Sciatic nerve (tissue), 2 donors: ENCODE results near the gene SPARC. TPM values are rescaled to one million over a fixed set of nuclear protein-coding genes. Genes with fewer than 3 reads are reported as not detected.

Source experiments
- ATAC-seq: fragments of 200-7000 bp; cut with Tn5 transposase; one replicate; pipeline ENCODE4 v1.9.1; 2020; ENCODE audit warnings: mild to moderate bottlenecking, moderate library complexity
- DNase-seq: peaks from one replicate; pipeline ENCODE4 v3.0.0-alpha.2; 2020; ENCODE audit warnings: low spot score
- intact Hi-C: fragments of 100-400 bp; cut with DNase I; formaldehyde crosslinking; loops from one replicate; pipeline ENCODE4 v1.14.2; 2022
- total RNA-seq: library from RNA; stranded (reverse); fragmentation: NEBNext Ultra II Directional; extraction: Animal tissue kit (Norgen Biotek cat#: 25700); gene quantifications from one replicate; pipeline ENCODE4 v1.2.1, GENCODE V29; 2021
- donor health status: DM: no; HTN: no; CAD: no.
- donor health status: DM: no; HTN: no; CAD: no.

SPARC gene
- total RNA-seq, 1 donor from 2014 or later: 3,484 TPM

DNA sequence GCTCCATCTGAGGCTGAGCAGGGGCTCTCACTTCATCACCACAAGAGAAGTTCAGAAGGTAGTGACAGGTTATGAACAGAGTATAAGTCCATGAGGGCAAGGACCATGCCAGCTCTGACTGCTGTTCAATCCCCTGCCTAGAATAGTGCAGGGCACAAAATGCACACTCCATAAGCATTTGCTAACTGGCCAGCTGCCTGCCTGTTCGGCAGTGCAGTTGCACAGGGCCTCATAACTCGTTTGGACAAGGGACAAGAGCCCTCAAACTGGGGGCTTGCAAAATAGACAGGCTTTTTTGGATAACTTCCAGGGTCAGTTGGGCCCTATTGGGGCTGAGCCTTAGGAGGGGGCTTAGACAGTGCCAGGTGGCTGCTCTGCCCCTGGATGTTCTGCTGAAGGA, 21.1 kb downstream of the SPARC start:
- ATAC-seq (peak; percentile 2), DNase-seq (no peak)
- intact Hi-C loops: no loop called here

DNA sequence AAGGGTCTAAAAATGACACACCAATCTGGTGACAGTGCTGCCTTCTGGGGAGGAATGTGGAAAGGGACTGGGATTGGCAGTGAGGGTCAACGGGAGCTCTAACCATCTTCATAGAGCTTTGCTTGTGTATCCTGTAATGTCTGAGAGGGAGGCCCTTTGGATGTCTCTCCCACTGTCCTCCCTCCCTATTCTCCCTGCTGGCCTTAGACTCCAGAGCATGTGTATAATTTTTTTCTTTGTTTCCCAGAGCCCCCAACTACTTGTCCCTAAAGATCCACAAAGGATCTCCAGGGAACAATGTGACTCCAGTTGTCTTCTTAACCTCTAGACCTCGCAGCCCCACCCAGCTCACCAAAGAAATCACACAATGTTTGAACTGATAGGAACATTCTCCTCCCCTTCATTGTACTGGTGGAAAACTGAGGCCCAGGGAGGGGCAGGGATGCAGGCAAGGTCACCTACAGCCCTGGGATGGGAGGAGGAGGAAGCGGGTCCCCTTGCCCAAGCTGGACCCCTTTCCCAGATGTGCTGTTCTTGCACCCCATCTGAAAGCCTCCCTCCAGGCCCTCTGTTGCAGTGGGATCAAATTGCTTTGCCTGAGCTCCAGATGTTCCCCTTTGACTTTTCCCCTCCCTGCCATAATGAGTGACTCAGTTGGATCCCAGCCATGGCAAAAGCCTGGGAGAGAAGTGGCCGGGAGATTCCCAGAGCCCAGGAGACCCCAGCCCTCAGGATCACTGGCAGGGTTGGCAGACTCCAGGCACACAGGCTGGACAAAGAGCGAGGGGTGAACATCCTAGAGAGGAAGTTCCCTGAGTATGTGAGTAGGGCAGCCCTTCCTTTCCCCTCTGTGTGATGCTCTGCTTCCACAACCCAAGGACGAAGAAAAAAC, 21.8 kb downstream of the SPARC start:
- peak; percentile 34 for ATAC-seq
- intact Hi-C loops: loop anchor here (1.0 kb wide), 1 partner anchor 18 kb away; no protein-coding TSS in a partner anchor
- DNase-seq: no peak

DNA sequence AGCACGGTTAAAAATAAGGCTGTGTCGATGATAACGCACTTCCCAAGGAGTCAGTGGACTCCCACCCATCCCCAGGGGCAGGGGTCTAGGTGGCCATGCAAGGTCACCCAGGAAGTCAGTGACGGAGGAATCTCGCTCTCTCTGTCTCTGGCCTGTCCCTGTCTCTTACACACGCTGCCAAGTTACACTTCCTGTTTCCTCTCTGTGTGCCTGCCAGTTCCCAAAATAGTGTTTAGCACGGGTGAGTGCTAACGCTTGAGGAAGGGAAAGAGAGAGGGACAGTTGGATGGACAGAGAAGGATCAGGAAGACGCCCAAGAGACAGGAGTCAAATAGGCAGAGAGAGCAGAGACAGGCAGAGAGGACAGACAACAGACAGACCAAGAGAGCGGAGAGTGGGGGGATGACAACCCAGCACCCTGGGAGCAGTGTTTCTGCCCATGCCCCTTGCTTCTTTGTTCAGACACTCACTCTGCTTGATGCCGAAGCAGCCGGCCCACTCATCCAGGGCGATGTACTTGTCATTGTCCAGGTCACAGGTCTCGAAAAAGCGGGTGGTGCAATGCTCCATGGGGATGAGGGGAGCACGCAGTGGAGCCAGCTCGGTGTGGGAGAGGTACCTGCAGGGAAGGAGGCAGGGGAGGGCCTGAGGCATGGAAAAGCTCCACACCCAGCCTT, 23.0 kb downstream of the SPARC start:
- no peak for DNase-seq
- peak; percentile 79 for ATAC-seq
- intact Hi-C loops: loop anchor here (1.0 kb wide), 1 partner anchor 20 kb away; no protein-coding TSS in a partner anchor

DNA sequence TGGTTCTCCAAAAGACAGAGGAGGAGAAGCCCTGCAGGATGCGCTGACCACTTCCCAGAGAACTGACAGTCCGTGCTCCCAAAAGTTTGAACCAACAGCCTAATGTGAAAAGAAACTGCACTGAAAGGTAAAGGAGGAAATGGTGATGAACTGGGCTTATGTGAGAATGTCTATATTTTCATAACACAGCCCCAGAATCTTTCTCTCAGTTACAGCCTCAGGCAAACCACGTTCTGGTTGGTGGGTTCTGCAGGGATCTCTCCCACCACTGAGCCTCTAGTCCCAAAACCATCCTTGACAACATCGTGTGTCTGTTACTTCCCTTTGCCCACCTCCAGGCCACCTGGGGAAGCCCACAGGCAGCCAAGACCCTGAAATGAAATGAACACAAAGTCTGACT, 23.9 kb downstream of the SPARC start:
- DNase-seq: no peak
- ATAC-seq: no peak
- intact Hi-C loops: no loop called here

DNA sequence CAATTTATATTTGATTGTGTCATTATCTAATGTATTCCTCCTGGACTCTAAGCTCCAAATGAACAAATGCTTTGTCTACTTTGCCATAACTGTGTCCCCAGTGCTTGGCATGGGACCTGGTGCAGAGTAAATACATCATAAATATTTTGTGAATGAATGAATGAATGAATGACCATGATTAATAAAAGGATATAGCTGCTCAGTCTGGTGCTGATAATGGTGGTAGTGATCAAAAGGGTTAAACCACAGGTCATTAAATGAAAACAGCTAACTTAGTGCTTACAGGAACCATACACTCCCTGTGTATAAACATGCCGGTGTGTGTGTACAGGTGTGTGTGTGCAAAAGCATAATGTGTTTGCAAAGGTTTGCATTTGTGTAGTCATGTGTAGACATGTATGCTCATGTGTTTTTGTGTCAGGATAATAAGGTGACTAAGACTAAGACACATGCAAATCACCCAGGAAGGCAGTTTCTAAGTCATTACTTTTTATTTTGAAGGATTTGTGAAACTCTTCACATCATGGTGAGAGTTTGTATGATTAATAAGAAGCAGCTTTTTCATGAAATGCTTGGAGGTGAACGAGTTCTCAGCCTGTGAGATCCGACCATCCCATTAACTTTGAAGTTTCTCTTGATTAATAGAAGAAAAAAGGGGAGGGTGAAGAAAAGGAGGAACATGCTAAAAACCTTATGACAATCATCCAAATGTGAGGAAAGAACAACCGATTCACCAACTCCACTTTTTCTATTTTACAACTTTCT, 24.6 kb downstream of the SPARC start:
- ATAC-seq (no peak), DNase-seq (no peak)
- intact Hi-C loops: no loop called here

DNA sequence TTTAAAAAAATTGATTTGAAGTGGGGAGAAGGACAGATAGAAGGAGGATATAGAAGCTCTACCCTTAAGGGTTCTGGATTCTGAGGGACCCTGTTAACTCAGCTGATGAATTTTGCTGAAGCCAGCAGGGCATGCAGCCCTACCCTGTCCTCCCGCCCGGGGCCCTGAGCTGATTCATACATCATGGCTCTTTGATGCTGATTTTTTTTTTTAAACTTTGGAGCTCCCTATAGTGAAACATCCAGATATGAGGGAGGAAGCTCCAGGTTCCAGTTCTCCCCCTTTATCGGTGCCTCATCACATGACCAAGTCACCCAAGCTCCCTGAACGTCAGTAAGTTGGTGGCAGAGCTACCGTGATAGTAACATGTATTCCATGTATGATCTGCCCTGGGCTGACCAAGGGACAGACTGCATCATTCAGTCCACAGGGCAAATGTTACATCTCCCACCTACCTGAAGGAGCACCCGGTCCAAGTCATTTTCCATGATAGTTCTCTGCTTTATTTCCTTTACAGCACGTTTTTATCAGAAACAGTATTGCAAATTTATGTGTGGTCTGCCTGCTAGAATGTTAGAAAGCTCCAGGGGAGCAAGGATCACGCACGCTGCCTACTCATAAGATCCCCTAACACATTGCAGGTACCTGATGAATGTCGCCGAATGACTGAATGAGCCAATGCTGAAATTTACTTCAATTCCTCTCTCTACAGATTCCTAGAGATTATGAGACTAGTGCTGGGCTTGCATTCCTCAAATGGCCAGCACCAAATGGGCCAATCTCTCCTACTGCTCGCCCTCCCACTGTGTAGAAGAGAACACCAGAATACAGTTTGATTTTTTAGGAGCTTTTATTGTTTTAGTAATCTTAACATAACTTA, 25.9 kb downstream of the SPARC start:
- no peak for ATAC-seq
- intact Hi-C loops: no loop called here
- no peak for DNase-seq

DNA sequence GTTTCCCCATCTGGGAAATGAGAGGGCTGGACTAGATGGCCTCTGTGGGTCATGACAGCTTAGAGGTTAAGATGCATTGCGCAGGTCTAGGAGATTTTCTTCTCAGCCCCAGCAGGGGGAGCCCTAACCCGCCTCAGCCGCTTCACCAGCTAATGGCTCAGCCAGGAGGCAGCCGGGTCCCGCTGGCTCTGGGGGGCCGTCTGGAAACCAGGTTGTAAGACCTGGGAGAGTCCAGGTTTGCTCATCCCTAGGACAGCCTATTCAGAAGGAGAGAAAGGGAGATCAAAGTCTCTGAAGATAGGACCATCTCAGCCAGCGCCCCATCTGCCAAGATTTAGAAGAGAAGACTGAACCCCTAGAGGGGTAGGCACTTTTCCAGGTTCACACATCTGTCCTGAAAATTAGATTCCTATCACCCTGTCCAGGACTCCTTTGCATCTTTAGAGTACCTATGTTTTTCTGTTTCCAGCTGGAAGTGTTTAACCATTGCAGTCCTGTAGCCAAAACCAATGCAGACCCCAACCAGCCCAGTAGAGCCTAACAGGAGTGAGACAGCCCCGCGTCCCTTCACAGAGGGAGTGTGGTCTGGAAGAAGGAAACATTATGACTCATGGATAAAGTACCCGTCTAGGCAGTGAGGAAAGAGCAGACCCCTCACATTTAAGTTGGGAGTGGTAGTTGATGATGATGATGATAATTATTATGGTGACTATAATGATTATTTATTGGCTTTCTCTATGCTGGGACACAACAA, 27.5 kb downstream of the SPARC start:
- DNase-seq (peak; percentile 93), ATAC-seq (peak; percentile 91)
- intact Hi-C loops: loop anchor here (2.0 to 10.0 kb wide), 2 partner anchors 82 to 214 kb away; partner anchors contain the start of gene SLC36A1

DNA sequence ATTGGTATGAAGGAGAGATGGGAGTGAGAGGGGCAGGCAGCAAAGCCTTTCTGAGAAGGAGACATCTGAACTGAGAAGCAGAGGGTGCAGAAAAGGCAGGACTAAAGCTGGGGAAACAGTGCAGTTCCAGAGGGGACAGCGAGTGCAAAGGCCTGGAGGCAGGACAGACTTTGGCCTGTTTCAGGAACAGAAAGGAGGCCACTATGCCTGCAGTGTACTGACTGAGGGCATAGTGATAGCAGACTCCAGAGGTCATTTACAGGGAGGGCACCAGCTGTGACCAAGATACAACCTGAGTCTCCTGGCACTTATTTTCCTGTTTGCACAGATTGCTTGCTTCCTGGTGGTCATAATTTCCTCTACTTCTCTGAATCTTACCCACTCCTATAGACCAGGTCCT, 29.6 kb downstream of the SPARC start:
- intact Hi-C loops: loop anchor here (10.0 kb wide), 1 partner anchor 212 kb away; the partner anchor contains the start of gene SLC36A1
- no peak for ATAC-seq
- no peak for DNase-seq

DNA sequence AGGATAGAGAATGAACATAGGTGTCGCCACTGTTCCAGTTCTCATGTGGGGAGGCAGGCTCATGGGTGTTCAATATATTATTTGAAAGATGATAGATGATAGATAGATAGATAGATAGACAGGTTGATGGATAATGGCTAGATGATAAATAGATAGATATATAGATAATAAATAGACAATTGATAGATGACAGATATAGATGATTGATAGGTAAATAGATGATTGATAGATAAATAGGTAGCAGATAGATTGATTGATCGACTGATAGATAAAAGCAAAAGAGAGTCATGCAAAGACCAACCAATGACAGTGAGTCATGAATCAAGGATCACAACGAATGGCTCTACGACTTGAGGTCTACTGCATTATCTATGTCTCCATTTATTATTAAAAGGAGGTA, 30.4 kb downstream of the SPARC start:
- intact Hi-C loops: loop anchor here (10.0 kb wide), 1 partner anchor 212 kb away; the partner anchor contains the start of gene SLC36A1
- ATAC-seq: no peak

DNA sequence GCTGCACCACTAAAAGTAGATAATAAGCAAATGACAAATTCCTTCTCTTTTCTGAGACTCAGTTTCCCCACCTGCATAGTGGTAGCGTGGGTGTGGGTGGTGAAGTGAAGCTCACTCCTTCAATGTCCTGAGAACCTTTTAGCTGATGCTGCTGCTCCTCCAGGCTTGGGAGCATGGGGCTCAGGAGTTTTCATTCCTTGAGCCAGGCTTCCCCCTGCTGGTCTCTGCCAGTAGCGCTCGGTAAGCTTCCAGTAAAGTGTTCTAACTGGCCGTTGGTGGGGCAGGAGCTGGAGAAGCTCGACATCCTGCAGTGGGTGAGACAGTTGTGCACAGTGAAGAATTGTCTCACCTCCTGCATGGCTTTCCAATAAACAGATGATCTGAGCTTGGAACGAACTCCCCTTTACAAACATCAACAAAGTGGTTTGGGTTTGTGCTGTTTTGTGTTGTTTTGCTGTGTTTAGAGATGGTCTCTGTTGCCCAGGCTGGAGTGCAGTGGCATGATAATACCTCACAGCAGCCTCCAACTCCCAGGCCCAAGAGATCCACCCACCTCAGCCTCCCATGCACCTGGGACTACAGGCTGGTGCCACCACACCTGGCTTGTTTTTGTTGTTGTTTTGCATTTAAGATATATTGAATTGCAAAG, 34.6 kb downstream of the SPARC start:
- peak; percentile 90 for DNase-seq
- intact Hi-C loops: loop anchor here (5.0 to 10.0 kb wide), 2 partner anchors 145 to 207 kb away; partner anchors contain the start of gene SLC36A1
- ATAC-seq: peak; percentile 95

More for the DNA sequence above, 30.4 kb downstream of the SPARC start:
- no peak for DNase-seq

DNA sequence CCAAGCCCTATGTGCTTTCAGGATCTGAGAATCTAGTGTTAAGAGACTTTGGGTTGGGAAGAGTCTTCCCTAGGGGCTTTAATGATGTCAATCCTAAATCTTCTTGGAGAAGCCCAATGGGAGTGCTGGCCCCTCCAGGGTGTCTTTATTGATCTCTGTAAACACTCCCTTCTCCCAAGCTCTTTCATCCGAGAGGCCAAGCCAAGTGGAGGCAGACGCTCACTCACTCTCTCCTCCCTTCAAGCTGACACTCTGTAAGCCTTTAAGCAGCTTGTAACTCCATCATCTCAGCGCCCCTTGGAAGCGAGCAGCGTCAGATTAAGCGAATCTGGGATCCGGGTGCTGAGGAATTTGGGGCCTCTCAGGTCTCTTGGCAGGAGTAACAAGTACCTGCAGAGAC, 37.7 kb downstream of the SPARC start:
- intact Hi-C loops: no loop called here
- ATAC-seq (no peak), DNase-seq (no peak)

DNA sequence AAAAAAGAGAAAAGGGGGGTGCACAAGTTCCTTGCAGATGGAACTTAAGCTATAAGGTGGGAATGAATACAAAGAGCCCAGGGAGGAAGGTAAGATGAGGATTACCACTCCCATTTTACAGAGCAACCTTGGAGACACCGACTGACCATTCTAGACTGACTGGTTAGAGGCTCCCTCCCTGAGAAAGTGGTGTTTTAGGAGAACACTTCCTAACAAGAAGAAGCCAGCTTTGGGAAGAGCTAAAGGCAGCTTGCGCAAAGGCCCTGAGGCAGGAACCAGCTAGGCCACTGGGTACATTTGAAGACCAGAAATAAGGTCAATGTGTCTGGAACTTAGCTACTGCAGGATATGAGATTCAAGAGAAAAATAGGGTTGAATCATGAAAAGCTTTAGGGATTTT, 38.6 kb downstream of the SPARC start:
- intact Hi-C loops: no loop called here
- no peak for DNase-seq
- no peak for ATAC-seq

DNA sequence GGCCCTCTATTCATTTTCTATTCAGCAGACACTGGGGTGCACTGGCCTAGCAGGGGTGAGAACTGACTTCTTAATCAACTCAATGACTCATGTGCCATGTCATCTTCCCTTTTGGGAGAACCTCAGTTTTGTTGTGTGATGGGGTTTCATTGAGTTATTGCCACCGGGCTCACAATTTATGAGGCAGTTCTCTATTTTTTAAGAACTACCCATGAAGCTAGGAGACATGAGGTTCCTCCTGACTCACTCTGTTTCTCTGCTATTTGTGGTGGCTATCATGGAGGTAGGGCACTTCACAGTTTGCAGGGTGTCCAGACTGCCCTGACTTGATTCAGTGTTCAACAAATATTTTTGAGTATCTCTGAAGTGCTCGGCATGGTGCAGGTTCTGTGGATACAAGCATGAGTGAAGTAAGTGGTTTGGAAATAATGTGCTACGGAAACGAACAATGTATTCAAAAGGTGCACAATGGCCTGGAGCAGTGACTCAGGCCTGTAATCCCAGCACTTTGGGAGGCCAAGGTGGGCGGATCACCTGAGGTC, 39.3 kb downstream of the SPARC start:
- intact Hi-C loops: no loop called here
- ATAC-seq (no peak), DNase-seq (no peak)

DNA sequence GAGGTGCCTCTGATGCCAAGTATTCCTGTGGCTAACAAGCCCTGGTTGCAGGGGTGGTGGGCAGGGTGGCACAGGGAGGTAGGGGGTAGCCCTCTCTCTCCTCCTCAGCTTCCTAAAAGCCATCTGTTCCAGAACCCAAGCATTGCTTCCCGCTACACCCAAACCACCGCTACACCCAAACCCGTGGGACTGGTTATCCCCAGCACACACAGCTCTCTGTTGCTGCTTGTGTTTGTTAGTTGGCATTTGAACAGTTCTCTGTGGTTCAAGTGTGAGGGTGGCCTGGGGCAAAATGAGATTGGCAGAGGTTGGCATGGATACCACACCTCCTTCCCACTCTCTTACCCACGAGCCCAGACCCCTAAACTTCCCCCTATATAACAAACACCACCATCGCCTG, 40.4 kb downstream of the SPARC start:
- intact Hi-C loops: no loop called here
- no peak for DNase-seq
- no peak for ATAC-seq

DNA sequence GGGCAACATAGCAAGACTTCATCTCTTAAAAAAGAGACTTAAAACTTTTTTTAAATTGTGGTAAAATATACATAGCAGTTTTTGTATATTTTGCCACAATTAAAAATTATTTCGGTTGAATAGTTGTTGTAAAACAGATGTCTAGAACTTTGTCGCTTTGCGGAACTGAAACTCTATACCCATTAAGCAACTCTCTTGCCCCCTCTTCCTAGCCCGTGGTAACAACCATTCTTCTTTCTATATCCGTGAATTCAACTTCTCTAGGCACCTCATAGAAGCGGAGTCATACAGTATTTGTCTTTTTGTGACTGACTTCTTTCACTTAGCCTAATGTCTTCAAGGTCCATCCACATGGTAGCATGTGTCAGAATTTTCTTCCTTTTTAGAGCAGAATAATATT, 43.3 kb downstream of the SPARC start:
- intact Hi-C loops: no loop called here
- DNase-seq (no peak), ATAC-seq (no peak)

DNA sequence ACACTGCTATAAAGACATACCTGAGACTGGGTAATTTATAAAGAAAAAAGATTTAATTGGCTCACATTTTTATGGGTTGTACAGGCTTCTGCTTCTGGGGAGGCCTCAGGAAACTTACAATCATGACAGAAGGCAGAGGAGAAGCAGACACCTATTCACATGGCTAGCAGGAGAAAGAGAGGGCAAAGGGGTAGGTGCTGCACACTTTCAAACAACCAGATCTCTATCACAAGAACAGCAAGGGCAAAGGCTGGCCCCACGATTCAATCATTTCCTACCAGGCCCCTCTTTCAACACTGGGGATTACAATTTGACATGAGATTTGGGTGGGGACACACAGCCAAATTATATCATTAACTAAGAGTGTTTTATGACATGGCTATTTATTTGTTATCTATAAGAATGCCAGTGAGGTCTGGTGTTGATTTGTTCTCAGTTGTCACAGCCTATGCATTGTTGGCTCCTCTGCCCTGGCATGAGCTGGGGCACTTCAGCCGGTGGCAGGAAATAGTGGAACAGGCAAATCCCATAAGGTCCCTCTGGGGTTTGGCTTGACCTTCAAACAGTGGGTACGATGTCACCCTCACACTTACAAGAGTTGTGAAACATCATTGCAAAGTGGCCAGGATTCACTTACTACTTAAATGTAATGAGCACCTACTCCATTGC, 44.1 kb downstream of the SPARC start:
- ATAC-seq (no peak), DNase-seq (no peak)
- intact Hi-C loops: no loop called here
